Caco-2 (cell line): ENCODE measurements around the gene AOC3. TPM values are rescaled to one million over a fixed set of nuclear protein-coding genes. Genes with fewer than 3 reads are reported as not detected.
A peak's percentile ranks its signal among the peaks of the same experiment; 100 is the strongest.

Experiments
- BruUV-seq: library from RNA; stranded (reverse); fragments of 400-500 nt; replicated peaks from 2 replicates; lab custom pipeline; 2021; lab: Mats Ljungman, UMichigan
- CTCF ChIA-PET: fragments of 300-600 bp; sonication (Branson Sonifier 250); formaldehyde crosslinking; loops from one replicate; lab custom pipeline; 2022; ENCODE audit warnings: antibody characterized with exemption; lab: Charles Lee
- POLR2A ChIA-PET: fragments of 300-600 bp; sonication (Branson Sonifier 250); formaldehyde crosslinking; loops from one replicate; lab custom pipeline; 2022; ENCODE audit warnings: antibody characterized with exemption; lab: Charles Lee
- DNase-seq, 2 experiments: peaks; one replicate each; pipeline versions ENCODE4 v3.0.0 to v3.0.0-alpha.2; 2020 to 2022
- H3K27me3 ChIP-seq: replicated peaks from 2 replicates; pipeline ENCODE4 v1.6.0; 2011; ENCODE audit warnings: low read length; ENCODE audit not compliant: control insufficient read depth, insufficient read depth
- H3K36me3 ChIP-seq: 2 replicates; pipeline ENCODE4 v1.5.1; 2011; ENCODE audit warnings: low read length; ENCODE audit not compliant: control insufficient read depth, insufficient read depth
- H3K4me1 ChIP-seq: fragments of 250-450 bp; sonication (Bioruptor Pico); 2 replicates; pipeline ENCODE4 v1.5.1; 2020; ENCODE audit warnings: mild to moderate bottlenecking
- H3K4me3 ChIP-seq: 2 replicates; pipeline ENCODE4 v1.5.1; 2011; ENCODE audit warnings: low read depth, mild to moderate bottlenecking, control low read depth, low read length
- H3K9me3 ChIP-seq: fragments of 250-450 bp; sonication (Bioruptor Pico); 2 replicates; pipeline ENCODE4 v1.5.1; 2020; ENCODE audit warnings: mild to moderate bottlenecking, moderate library complexity
- H3K27ac Mint-ChIP-seq: one replicate; pipeline ENCODE4 v1.8.0; 2022; ENCODE audit warnings: mixed read lengths; ENCODE audit not compliant: unreplicated experiment
- H3K27me3 Mint-ChIP-seq: one replicate; pipeline ENCODE4 v1.8.0; 2022; ENCODE audit warnings: mixed read lengths; ENCODE audit not compliant: insufficient read depth, unreplicated experiment
- H3K36me3 Mint-ChIP-seq: one replicate; pipeline ENCODE4 v1.8.0; 2022; ENCODE audit warnings: mild to moderate bottlenecking, mixed read lengths; ENCODE audit not compliant: insufficient read depth, unreplicated experiment
- H3K4me1 Mint-ChIP-seq: one replicate; pipeline ENCODE4 v1.8.0; 2022; ENCODE audit warnings: low read depth, mixed read lengths; ENCODE audit not compliant: unreplicated experiment
- H3K4me3 Mint-ChIP-seq: one replicate; pipeline ENCODE4 v1.8.0; 2022; ENCODE audit warnings: mild to moderate bottlenecking, moderate library complexity, mixed read lengths; ENCODE audit not compliant: unreplicated experiment
- H3K9me3 Mint-ChIP-seq: one replicate; pipeline ENCODE4 v1.8.0; 2022; ENCODE audit warnings: mixed read lengths; ENCODE audit not compliant: unreplicated experiment
- CTCF ChIP-seq, 2 experiments: fragments of 200-600 bp in 1 of 2; IDR thresholded peaks; 1 replicate in 1 of 2; 2 replicates in 1 of 2; pipeline versions ENCODE4 v1.5.1 to v1.8.0; 2011 to 2022; ENCODE audit warnings: antibody characterized with exemption in 1 of 2, control low read depth in 1 of 2, inconsistent platforms in 1 of 2, low read depth in 1 of 2, low read length in 1 of 2, mild to moderate bottlenecking in 1 of 2, moderate library complexity in 1 of 2; ENCODE audit not compliant: insufficient read depth in 1 of 2, severe bottlenecking in 1 of 2, unreplicated experiment in 1 of 2
- intact Hi-C: fragments of 100-400 bp; cut with micrococcal nuclease; formaldehyde crosslinking; loops from one replicate; pipeline ENCODE4 v1.10.0; 2022; ENCODE audit not compliant: unreplicated experiment
- total RNA-seq: library from RNA; stranded (reverse); gene quantifications from 2 replicates; pipeline ENCODE4 v1.2.3, GENCODE V29; 2022

The AOC3 gene
- total RNA-seq, 1 experiment from 2014 or later: 0.93 TPM

- ChIA-PET POLR2A (no interaction called here), CTCF (interaction anchor here (1.1 to 2.9 kb wide), 5 partner anchors 22 to 152 kb away, joined by 4 to 25 read pairs (median 9); partner anchors contain the start of genes BECN1 and RPL27)
- Mint-ChIP-seq H3K9me3 (no peaks in the 10 kb centered on the region), H3K27ac (no peak overlapping the region), H3K4me1 (no peaks in the 10 kb centered on the region), H3K36me3 (peaks cover 54% of the 10 kb centered on the region), H3K27me3 (no peaks in the 10 kb centered on the region), H3K4me3 (no peak overlapping the region)
- BruUV-seq: no TSS peak
- H3K4me1 ChIP-seq: no peaks in the 10 kb centered on the region
- no peaks in the 10 kb centered on the region for H3K9me3 ChIP-seq
- H3K36me3 ChIP-seq: peaks cover 4% of the 10 kb centered on the region
- H3K4me3 ChIP-seq: no peak overlapping the region
- H3K27me3 ChIP-seq: no peaks in the 10 kb centered on the region
- peak in 1 of 2 experiments; percentile 23 for DNase-seq
- TF ChIP-seq CTCF (IDR thresholded peaks at IDR 0.05; ENCODE audit: insufficient read depth in 1 of 2, low read depth in 1 of 2, low read length in 1 of 2, severe bottlenecking in 1 of 2, unreplicated experiment in 1 of 2): no peak
- intact Hi-C loops: no loop called here
Measured at GRCh38 chr17:42845556-42845917, 5.5 kb upstream of the AOC3 start.

GRCh38 chr17:42845918-42846593 is 4.9 kb upstream of the AOC3 start:
- ChIA-PET POLR2A (no interaction called here), CTCF (interaction anchor here (1.3 to 2.7 kb wide), 4 partner anchors 22 to 152 kb away, joined by 4 to 10 read pairs (median 8); partner anchors contain the start of genes BECN1 and RPL27)
- Histone ChIP-seq H3K9me3 (no peaks in the 10 kb centered on the region), H3K36me3 (peaks cover 4% of the 10 kb centered on the region), H3K4me1 (no peaks in the 10 kb centered on the region), H3K27me3 (no peaks in the 10 kb centered on the region), H3K4me3 (no peak overlapping the region)
- Mint-ChIP-seq H3K27me3 (no peaks in the 10 kb centered on the region), H3K4me3 (no peak overlapping the region), H3K9me3 (no peaks in the 10 kb centered on the region), H3K36me3 (peaks cover 49% of the 10 kb centered on the region), H3K4me1 (no peaks in the 10 kb centered on the region), H3K27ac (peak overlapping the region; percentile 25)
- no peak for TF ChIP-seq CTCF (IDR thresholded peaks at IDR 0.05; ENCODE audit: insufficient read depth in 1 of 2, low read depth in 1 of 2, low read length in 1 of 2, severe bottlenecking in 1 of 2, unreplicated experiment in 1 of 2)
- peak in 1 of 2 experiments; percentile 14 for DNase-seq
- BruUV-seq: no TSS peak
- intact Hi-C loops: no loop called here

GRCh38 chr17:42846594-42847280 is 4.3 kb upstream of the AOC3 start:
- Histone ChIP-seq H3K27me3 (no peaks in the 10 kb centered on the region), H3K4me3 (no peak overlapping the region), H3K4me1 (no peaks in the 10 kb centered on the region), H3K9me3 (no peaks in the 10 kb centered on the region), H3K36me3 (peaks cover 4% of the 10 kb centered on the region)
- intact Hi-C loops: no loop called here
- Mint-ChIP-seq H3K27ac (peak overlapping the region; percentile 25), H3K27me3 (no peaks in the 10 kb centered on the region), H3K9me3 (no peaks in the 10 kb centered on the region), H3K4me3 (no peak overlapping the region), H3K36me3 (peaks cover 42% of the 10 kb centered on the region), H3K4me1 (no peaks in the 10 kb centered on the region)
- no peak for DNase-seq
- ChIA-PET POLR2A (no interaction called here), CTCF (interaction anchor here (0.9 to 2.7 kb wide), 3 partner anchors 23 to 151 kb away, joined by 3 to 10 read pairs (median 9); partner anchors contain the start of genes BECN1 and RPL27)
- no TSS peak for BruUV-seq
- no peak for TF ChIP-seq CTCF (IDR thresholded peaks at IDR 0.05; ENCODE audit: insufficient read depth in 1 of 2, low read depth in 1 of 2, low read length in 1 of 2, severe bottlenecking in 1 of 2, unreplicated experiment in 1 of 2)
